G401.6 (cell line): Measurements from ENCODE around the gene SCT.
"Not testable (repeated sequence)": the region's sequence is repeated elsewhere in the genome, so short reads cannot be mapped to it uniquely, and the experiment has no call there.

ENCODE experiments used
- FAIRE-seq: peaks from 2 replicates; lab custom pipeline; 2012; peaks lifted over from hg19 to GRCh38; lab: Jason Lieb, UNC

SCT gene, protein sequence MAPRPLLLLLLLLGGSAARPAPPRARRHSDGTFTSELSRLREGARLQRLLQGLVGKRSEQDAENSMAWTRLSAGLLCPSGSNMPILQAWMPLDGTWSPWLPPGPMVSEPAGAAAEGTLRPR

GRCh38 chr11:626475-627307 is at the start of gene SCT:
Gene SCT, minus strand, starts transcription at chr11:627181. Its CDS starts 38 bp downstream, at chr11:627143.
- FAIRE-seq = no peak

GRCh38 chr11:674406-674805 is 47.4 kb upstream of the SCT start:
- FAIRE-seq = no peak

- FAIRE-seq = no peak
Measured at GRCh38 chr11:673866-674265, 46.9 kb upstream of the SCT start.

DNA sequence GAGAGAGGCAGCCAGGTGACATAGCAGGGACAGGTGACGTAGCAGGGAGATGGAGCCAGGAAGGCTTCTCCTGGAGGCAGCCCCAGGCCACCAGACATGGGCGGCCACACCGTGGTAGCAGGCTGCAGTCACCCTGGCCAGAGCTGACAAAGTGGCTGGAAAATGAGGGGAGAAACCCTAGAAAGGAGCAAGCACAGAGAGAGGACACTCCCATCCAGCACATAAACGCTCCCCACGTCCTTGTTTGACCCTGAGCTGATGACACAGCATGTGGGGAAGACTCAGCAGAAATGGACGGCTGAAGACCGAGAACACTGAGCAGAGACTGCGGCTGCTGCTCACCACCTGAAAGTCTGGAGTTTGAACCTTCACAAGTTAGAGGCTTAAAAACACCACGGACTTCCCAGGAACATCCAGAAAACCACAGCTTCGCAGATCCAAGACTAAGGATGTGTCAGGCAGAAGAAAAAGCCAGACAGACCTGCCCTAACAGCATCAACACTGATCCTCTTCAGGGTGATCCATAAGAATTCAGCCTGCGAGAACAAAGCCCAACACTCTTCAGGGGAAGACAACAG is 38.8 kb upstream of the SCT start:
- FAIRE-seq = no peak

GRCh38 chr11:665062-665703 is 38.2 kb upstream of the SCT start:
- no peak for FAIRE-seq

DNA sequence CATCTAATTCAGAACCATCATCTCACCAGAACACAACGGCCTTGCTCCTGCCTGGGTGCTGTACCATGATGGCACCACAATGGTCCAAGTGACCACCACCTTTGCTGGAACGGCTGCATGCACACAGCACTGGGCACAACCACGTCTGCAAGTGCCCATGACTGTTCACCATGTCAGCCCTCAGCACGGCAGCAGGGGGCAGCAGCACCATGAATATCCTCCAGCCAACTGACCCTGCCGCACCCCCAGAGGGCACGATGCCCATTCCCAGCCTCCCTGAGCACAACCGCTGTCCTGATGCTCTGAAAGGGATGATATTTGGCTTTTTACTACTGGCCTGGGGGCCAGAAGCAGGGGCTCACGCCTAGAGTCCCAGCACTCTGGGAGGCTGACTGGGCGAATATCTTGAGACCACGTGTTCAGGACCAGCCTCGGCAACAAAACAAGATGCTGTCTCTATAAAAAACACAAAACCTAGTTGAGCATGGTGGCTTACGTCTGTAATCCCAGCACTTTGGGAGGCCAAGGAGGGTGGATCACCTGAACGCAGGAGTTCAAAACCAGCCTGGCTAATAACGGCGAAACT is 35.8 kb upstream of the SCT start:
- no peak for FAIRE-seq

GRCh38 chr11:660681-661444 is 33.9 kb upstream of the SCT start:
- FAIRE-seq = no peak

GRCh38 chr11:660281-660680 is 33.3 kb upstream of the SCT start:
- no peak for FAIRE-seq

GRCh38 chr11:659532-660085 is 32.6 kb upstream of the SCT start:
- FAIRE-seq = no peak

GRCh38 chr11:657691-658126 is 30.7 kb upstream of the SCT start:
- FAIRE-seq = no peak

DNA sequence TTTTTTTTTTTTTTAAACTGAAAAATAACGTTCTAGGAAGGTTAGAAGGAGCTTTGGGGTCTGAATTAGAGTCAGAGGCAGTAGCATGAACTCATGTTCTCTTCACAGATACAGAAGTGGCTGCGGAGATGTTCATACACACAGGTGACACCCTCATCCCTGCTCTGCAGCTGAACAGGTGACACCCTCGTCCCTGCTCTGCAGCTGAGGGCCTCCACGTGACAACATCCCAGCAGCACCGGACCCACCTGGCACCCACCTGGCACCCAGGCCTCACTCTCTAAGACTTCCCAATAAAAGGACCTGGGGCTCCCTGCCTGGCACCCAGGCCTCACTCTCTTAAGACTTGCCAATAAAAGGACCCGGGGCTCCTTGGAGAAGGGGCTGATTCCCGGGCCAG is 29.9 kb upstream of the SCT start:
- FAIRE-seq = no peak

DNA sequence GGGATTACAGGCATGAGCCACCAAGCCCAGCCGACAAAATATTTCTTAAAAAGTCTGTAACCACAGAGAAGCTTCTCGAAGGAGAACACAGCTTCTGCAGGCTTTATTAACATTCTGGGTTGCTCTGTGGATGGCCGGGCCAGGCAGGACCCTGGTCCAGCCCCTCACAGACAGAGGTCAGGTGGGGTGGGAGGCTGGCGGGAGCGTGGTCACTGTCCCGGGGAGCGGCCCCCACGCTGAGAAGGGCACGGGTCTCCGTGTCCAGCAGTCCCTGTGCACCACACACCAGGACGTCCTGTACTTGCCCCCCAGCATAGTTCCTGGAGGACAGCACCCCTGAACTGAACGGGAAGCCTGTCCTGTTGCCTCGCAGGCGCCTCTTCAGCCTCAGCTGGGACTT is 29.4 kb upstream of the SCT start:
- no peak for FAIRE-seq

DNA sequence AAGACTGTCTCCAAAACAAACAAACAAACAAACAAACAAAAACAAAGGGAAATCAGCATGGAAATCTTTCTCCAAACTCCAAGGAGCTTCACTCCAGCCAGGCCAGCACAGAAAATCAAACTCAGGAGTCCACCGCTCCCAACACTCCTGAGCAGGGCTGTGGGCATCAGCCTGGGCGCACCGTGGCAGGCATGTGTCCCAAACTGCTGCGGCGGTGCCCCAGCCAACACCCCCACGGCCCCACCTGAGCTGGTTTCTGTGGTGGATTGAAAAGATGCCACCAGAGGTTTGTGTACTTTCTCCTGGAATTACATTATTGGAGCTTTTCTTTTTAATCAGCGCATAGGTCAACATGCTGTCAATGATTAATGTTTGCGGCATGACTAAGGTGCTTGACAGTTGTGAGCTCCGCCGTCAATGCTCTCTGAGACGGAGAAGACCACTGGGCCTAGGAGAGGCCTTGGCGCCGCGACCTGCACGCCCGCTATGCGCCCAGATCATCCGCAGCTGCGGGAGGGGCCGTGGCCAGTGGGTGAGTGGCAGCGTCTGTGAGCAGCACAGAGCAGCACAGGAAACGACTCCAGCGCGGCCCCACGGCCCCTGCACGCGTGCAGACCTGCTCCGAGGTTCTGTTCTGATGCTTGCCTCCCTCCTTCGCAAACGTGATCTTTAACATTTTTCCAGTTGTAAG is 28.2 kb upstream of the SCT start:
- no peak for FAIRE-seq

GRCh38 chr11:654444-654843 is 27.5 kb upstream of the SCT start:
- FAIRE-seq = not testable (repeated sequence)

- FAIRE-seq = no peak
Measured at GRCh38 chr11:653837-654236, 26.9 kb upstream of the SCT start.

GRCh38 chr11:653136-653535 is 26.2 kb upstream of the SCT start:
- not testable (repeated sequence) for FAIRE-seq

- FAIRE-seq = no peak
Measured at GRCh38 chr11:650482-650881, 23.5 kb upstream of the SCT start.

DNA sequence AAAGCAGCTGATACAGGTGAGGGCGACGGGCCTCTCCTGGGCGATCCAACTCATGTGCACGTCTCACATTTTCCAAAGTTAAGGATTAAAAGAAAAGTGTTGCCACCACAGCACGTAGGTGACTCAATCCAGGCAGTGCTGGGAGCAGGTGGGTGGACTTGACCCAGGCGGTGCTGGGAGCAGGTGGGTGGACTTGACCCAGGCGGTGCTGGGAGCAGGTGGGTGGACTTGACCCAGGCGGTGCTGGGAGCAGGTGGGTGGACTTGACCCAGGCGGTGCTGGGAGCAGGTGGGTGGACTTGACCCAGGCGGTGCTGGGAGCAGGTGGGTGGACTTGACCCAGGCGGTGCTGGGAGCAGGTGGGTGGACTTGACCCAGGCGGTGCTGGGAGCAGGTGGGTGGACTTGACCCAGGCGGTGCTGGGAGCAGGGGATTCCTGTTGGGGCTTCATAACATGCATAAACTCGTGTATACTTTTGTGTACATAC is 20.7 kb upstream of the SCT start:
- FAIRE-seq = not testable (repeated sequence)

DNA sequence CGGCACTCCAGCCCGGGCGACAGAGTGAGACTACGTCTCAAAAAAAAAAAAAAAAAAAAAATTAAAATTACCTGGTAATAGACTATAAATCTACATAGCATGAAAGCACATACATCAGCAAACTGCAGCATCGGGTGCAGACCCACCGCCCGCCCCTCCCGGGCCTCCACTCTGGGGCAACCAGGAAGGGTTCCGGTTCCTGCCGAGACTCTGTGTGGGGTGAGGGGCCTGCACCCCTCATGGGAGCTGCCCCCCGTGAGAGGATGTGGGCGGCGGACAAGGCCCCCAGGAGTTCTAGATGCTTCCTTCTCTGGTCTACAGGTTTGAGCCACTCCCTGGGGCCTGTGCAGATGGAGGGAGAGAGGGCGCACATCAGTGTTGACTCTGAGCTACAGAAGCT is 19.2 kb upstream of the SCT start:
- FAIRE-seq = no peak

- FAIRE-seq = no peak
Measured at GRCh38 chr11:645536-645935, 18.6 kb upstream of the SCT start.
